Heart left ventricle (tissue), 16 donors: ENCODE measurements around the gene RFT1. TPM values are rescaled to one million over a fixed set of nuclear protein-coding genes. Genes with fewer than 3 reads are reported as not detected.

Source experiments
- ATAC-seq, 4 donors: fragments of 200-7000 bp; cut with Tn5 transposase; one replicate each; pipeline ENCODE4 v1.9.1; 2020 to 2022; ENCODE audit warnings: moderate library complexity in 4 of 4, mild to moderate bottlenecking in 3 of 4, moderate number of reproducible peaks in 1 of 4
- DNase-seq, 5 donors: peaks; one replicate each; pipeline ENCODE4 v3.0.0-alpha.2; 2020
- H3K27ac ChIP-seq, 12 donors: fragments of 200-600 bp; sonication (generic) in 4 of 12; one replicate each; pipeline versions ENCODE4 v1.5.0 to v1.8.0; 2016 to 2022; ENCODE audit warnings: mild to moderate bottlenecking in 2 of 12
- H3K27me3 ChIP-seq, 9 donors: fragments of 200-600 bp; sonication (generic) in 2 of 9; one replicate each; pipeline versions ENCODE4 v1.5.1 to v1.8.0; 2016 to 2022; ENCODE audit warnings: mild to moderate bottlenecking in 3 of 9
- H3K36me3 ChIP-seq, 9 donors: fragments of 200-600 bp; sonication (generic) in 2 of 9; one replicate each; pipeline versions ENCODE4 v1.5.0 to v1.8.0; 2018 to 2022; ENCODE audit warnings: mild to moderate bottlenecking in 2 of 9
- H3K4me1 ChIP-seq, 12 donors: fragments of 200-600 bp; sonication (generic) in 4 of 12; one replicate each; pipeline versions ENCODE4 v1.5.0 to v1.8.0; 2016 to 2022; ENCODE audit warnings: mild to moderate bottlenecking in 3 of 12
- H3K4me3 ChIP-seq, 12 donors: fragments of 200-600 bp; sonication (generic) in 4 of 12; one replicate each; pipeline versions ENCODE4 v1.5.0 to v1.8.0; 2017 to 2022; ENCODE audit warnings: mild to moderate bottlenecking in 9 of 12, moderate library complexity in 4 of 12
- H3K9me3 ChIP-seq, 12 donors: fragments of 200-600 bp; sonication (generic) in 4 of 12; one replicate each; pipeline versions ENCODE4 v1.5.0 to v1.8.0; 2016 to 2022; ENCODE audit warnings: mild to moderate bottlenecking in 1 of 12
- CTCF ChIP-seq, 12 donors: fragments of 200-600 bp; sonication (generic) in 4 of 12; IDR thresholded peaks; one replicate each; pipeline versions ENCODE4 v1.5.0 to v1.8.0; 2018 to 2022; ENCODE audit warnings: antibody characterized with exemption in 12 of 12, mild to moderate bottlenecking in 5 of 12
- POLR2A ChIP-seq, 2 donors: fragments of 450-650 bp; IDR thresholded peaks; one replicate each; pipeline ENCODE4 v1.6.1; 2017; ENCODE audit warnings: antibody characterized with exemption in 2 of 2, mild to moderate bottlenecking in 2 of 2, moderate library complexity in 2 of 2
- WGBS, 4 donors: extraction: QIAGEN DNeasy Blood & Tissue Kit in 2 of 4; methylation state at CpG; one replicate each; pipeline versions ENCODE4 v1.1.5 to v1.1.7; 2013 to 2018; 5-methylcytosine and 5-hydroxymethylcytosine counted together
- intact Hi-C, 10 donors: fragments of 100-400 bp; cut with DNase I; formaldehyde crosslinking; loops; one replicate each; pipeline versions ENCODE4 v1.11.1 to v1.14.2; 2022
- polyA plus RNA-seq, 2 donors: library from polyadenylated mRNA; stranded (reverse); fragments of 200-250 nt; gene quantifications; one replicate each; pipeline ENCODE4 v1.2.3, GENCODE V29; 2013
- total RNA-seq, 9 donors: library from RNA; depleted of rRNA in 2 of 9; stranded (reverse); fragments of >200 nt in 2 of 9; fragmentation: NEBNext Ultra II Directional in 3 of 9; extraction: Animal tissue kit (Norgen Biotek cat#: 25700) in 3 of 9; gene quantifications; one replicate each; pipeline versions ENCODE4 v1.1.0 to v1.2.4, GENCODE V29; 2016 to 2023
- donor health status: ischemic (EF 13 %, LVEDD 7.1; RV severe dilation, severe dysfunction).
- donor health status: healthy with polysubstance abuse.
- donor health status: DM: no; HTN: yes; CAD: no.
- donor health status: DM: no; HTN: no; CAD: no.
- donor health status: ischemic (EF 25% LVEDD 6.9; RV normal size, moderate dysfunction).
- donor health status: ischemic (EF 25% LVEDD 5.7; RV mildly dilated, moderate dysfunction).
- donor health status: healthy.
- donor health status: DM: yes; HTN: yes; CAD: no.
- donor health status: ischemic (EF 35%, LVEDD 5.7; RV mildly dilated, moderate dysfunction).
- donor health status: nonischemic (EF 11% LVEDD 7.7; RV severe dilation, severe dysfunction).
- donor health status: DM: yes; HTN: yes; CAD: no.
- donor health status: PGD.
- donor health status: ischemic (EF 29% LVEDD 5.4; RV normal size, mild dysfunction).
- donor health status: nonischemic (EF 23%, LVEDD 6.1; RV moderate dilation, normal function).

The RFT1 gene
- total and polyA plus RNA-seq, 11 donors = 5.0 to 16.2 (median 8.8) TPM

- peaks cover 0 to 53% (median 0%) of the 10 kb centered on the region in 12 donors for H3K4me1 ChIP-seq
- no peak overlapping the region for H3K4me3 ChIP-seq
- TF ChIP-seq POLR2A (IDR thresholded peaks at IDR 0.05) (no peak), CTCF (IDR thresholded peaks at IDR 0.05) (no peak)
- H3K9me3 ChIP-seq = no peaks in the 10 kb centered on the region
- H3K36me3 ChIP-seq = peaks cover 0 to 81% (median 21%) of the 10 kb centered on the region in 9 donors
- no peak for DNase-seq
- ATAC-seq = no peak
- H3K27me3 ChIP-seq = no peaks in the 10 kb centered on the region
- intact Hi-C loops = no loop called here
- no peak overlapping the region for H3K27ac ChIP-seq
- 82 to 91% (median 87%) methylated on average over 3 to 9 of the region's 9 CpGs for WGBS, 4 donors
These were observed 45.6 kb upstream of the RFT1 start for GRCh38 chr3:53175613-53176540.

- H3K27ac ChIP-seq = no peak overlapping the region
These were observed 44.4 kb upstream of the RFT1 start for GRCh38 chr3:53174346-53175250.

GRCh38 chr3:53173107-53173506 is 42.9 kb upstream of the RFT1 start:
- intact Hi-C loops = no loop called here

More at GRCh38 chr3:53174346-53175250, 44.4 kb upstream of the RFT1 start:
- no peaks in the 10 kb centered on the region for H3K9me3 ChIP-seq
- H3K36me3 ChIP-seq = peaks cover 0 to 68% (median 12%) of the 10 kb centered on the region in 9 donors
- intact Hi-C loops = no loop called here
- H3K4me3 ChIP-seq = no peak overlapping the region
- ATAC-seq (no peak), DNase-seq (no peak)
- 71 to 89% (median 78%) methylated on average over 4 to 9 of the region's 9 CpGs for WGBS, 4 donors
- H3K4me1 ChIP-seq = peaks cover 0 to 55% (median 0%) of the 10 kb centered on the region in 12 donors
- TF ChIP-seq POLR2A (IDR thresholded peaks at IDR 0.05) (no peak), CTCF (IDR thresholded peaks at IDR 0.05) (no peak)
- H3K27me3 ChIP-seq = no peaks in the 10 kb centered on the region

More at GRCh38 chr3:53173107-53173506, 42.9 kb upstream of the RFT1 start:
- 65 to 83% (median 66%) methylated on average over 5 of the region's 5 CpGs for WGBS, 4 donors
- no peak overlapping the region for H3K4me3 ChIP-seq
- H3K36me3 ChIP-seq = peaks cover 0 to 53% (median 0%) of the 10 kb centered on the region in 9 donors
- no peak for DNase-seq
- peaks cover 0 to 56% (median 1%) of the 10 kb centered on the region in 12 donors for H3K4me1 ChIP-seq
- peak in 1 of 4 donors; percentile 46 for ATAC-seq
- no peak overlapping the region for H3K27ac ChIP-seq
- TF ChIP-seq POLR2A (IDR thresholded peaks at IDR 0.05) = no peak
- TF ChIP-seq CTCF (IDR thresholded peaks at IDR 0.05) = no peak
- H3K27me3 ChIP-seq = no peaks in the 10 kb centered on the region
- no peaks in the 10 kb centered on the region for H3K9me3 ChIP-seq
